GM21576 (cell line): Measurements from ENCODE around the gene SLC49A4.

Experiments used
- ATAC-seq: cut with Tn5 transposase; IDR thresholded peaks from one replicate; pipeline ENCODE4 v1.9.1; 2021; ENCODE audit warnings: mild to moderate bottlenecking, moderate library complexity; ENCODE audit not compliant: unreplicated experiment

The SLC49A4 gene

DNA sequence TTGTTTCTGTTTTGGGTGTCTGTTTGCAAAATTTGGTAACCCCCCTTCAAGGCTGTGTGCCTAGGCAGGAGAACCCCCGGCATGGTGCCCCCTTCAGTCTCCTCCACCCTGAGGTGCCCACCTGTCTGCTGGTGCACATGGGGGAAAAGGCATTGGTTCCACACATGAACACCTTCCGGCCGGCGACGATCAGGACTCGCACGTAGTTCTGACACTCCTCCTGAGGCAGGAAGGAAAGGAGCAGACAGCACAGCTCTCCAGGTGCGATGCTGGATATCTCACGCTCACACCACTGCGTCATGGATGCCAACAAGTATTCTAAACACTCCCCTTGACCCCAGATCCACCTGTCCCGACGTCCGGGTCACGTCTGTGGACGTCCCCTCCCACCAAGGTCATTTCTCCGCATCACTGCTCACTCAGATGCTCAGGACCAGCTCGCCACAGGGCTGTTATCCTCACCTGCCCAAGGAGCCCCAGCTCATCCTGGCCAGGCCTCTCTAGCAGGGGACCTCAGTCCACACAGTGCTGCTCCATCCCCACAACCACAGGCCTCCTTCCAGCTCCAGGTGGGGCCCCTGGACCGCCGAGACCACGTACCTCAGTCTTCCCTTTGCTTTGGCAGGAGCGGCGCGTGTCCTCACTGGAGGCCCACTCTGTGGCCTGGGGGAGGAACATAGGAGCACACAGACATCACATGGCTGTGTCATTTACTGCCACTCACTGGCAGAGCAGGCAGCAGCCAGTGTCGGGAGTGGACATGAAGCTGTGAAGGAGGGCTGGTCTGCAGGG is 133.7 kb downstream of the SLC49A4 start:
- no peak for ATAC-seq

DNA sequence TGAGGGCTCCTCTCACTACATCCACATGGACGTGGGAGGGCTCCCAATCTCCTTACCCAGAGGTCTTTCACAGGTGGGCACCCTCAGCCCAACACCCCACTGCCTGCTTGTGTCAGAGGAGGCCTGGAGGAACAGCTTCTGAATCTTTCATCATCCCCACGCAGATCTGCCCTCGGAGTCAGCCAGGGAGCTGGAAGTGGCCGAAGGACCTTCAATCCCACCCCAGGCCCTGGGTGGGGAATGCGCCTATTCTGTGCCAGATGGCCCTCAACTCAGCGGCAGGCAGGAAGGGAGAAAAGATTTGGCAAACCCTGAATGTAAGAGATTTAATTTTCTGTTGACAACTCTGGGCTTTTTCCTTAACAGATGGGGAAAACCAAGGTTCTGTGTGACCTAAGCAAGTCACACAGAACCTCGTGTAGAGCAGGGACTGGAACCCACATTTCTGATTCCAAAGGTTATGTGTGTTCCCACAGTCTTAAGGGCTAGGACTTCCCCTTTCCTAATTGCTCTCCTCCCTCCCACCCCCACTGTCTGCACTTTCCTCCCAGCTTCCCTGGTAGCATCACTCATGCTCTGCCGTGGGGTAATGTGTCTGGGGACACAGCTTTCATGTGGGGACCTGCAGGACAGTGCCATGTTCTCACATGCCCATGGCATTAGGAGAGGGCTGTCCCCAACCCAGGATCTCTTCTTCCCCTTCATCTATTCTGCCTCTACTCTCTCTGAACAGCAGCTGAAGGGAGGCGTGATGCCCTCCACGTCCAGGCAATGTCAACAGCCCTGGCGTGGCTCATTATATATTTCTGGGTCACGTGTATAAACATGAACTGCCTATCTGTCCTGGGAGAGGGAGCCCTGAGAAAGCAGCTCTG is 134.6 kb downstream of the SLC49A4 start:
- ATAC-seq, result no peak

DNA sequence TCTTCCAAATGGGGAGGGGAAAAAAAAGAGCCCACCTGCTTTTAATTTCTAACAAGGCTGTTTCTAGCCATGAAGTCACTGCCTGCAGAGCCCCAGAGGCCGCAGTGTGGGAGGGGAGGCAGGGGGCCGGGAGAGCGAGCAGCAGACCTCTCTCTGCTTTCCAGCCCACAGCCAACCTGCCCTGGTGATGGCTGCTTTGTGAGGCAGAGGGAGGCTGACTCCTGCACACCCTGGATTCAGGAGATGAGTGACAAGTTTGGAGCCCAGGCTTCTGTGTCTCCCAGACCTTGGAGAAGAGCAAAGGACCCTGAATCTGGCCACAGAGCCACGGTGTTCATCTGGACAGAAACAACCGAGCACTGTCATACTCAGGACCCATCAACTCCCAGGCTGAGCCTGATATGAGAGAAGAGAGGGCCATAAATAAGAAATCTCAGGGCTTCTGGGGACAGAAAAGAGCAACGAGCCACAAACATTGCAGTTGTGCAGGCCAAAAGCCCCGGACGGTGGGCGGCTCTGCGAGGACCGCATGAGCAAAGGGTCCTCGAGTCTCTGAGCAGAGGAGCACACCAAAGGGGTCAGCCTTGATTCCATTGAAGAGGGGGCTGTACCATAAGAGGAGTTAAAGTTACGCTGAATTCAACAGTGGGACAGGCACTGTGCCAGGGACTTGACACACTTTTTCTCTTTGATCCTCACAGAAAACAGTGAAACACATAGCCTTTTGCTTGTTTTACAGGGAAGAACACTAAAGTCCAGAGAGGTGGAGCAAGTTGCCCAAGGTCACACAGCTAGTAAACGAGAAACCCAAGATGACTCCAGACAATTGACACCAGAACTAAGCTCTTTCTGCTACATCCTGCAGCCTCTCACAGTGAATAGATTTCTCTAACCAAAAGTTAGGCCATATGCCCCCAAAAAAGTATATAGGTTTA is 135.5 kb downstream of the SLC49A4 start:
- ATAC-seq, result no peak
